K562 (cell line): ENCODE measurements around the gene PNRC2. TPM values are rescaled to one million over a fixed set of nuclear protein-coding genes. Genes with fewer than 3 reads are reported as not detected.

Experiments
- CBX8 ChIP-seq: fragments of 200-600 bp; sonication (generic); IDR thresholded peaks from 2 replicates; pipeline ENCODE4 v1.6.1; 2012; ENCODE audit warnings: borderline replicate concordance, mixed run types, low read depth, mild to moderate bottlenecking, moderate library complexity, mixed read lengths, low read length, control low read depth, inconsistent platforms; ENCODE audit not compliant: poor library complexity, severe bottlenecking; ENCODE audit errors: extremely low read depth
- CTBP1 ChIP-seq: fragments of 450-650 bp; IDR thresholded peaks from 2 replicates; pipeline ENCODE4 v1.6.1; 2016; ENCODE audit warnings: borderline replicate concordance
- EP300 ChIP-seq: IDR thresholded peaks from 2 replicates; pipeline ENCODE4 v1.6.1; 2012; ENCODE audit warnings: low read length, improper control_type of control experiment
- HMG20B ChIP-seq: fragments of 250-450 bp; sonication (Bioruptor Pico); IDR thresholded peaks from 2 replicates; pipeline ENCODE4 v1.5.0; 2021; ENCODE audit warnings: mild to moderate bottlenecking
- MIER1 ChIP-seq: fragments of 450-650 bp; IDR thresholded peaks from 2 replicates; pipeline ENCODE4 v1.6.1; 2016; ENCODE audit warnings: antibody characterized with exemption, mild to moderate bottlenecking, low read depth
- NEUROD1 ChIP-seq: fragments of 150-350 bp; IDR thresholded peaks from 2 replicates; pipeline ENCODE4 v1.6.1; 2014; ENCODE audit warnings: borderline replicate concordance, low read length, low read depth; ENCODE audit not compliant: partially characterized antibody
- NFE2 ChIP-seq: IDR thresholded peaks from 2 replicates; pipeline ENCODE4 v1.6.1; 2014; ENCODE audit warnings: antibody characterized with exemption, low read depth
- POLR2AphosphoS5 ChIP-seq: IDR thresholded peaks from 2 replicates; pipeline ENCODE4 v1.6.1; 2011; ENCODE audit warnings: mild to moderate bottlenecking, low read depth, low read length, moderate library complexity; ENCODE audit not compliant: control insufficient read depth, insufficient read depth
- RBM17 ChIP-seq: fragments of 200-400 bp; formaldehyde crosslinking; IDR thresholded peaks from 2 replicates; pipeline ENCODE4 v1.6.1; 2017; ENCODE audit warnings: low read depth, mild to moderate bottlenecking, low read length, borderline replicate concordance
- RBM34 ChIP-seq: fragments of 200-400 bp; formaldehyde crosslinking; IDR thresholded peaks from 2 replicates; pipeline ENCODE4 v1.6.1; 2018; ENCODE audit warnings: low read length, borderline replicate concordance; ENCODE audit not compliant: insufficient read depth
- SP1 ChIP-seq: sonication (generic); formaldehyde crosslinking; IDR thresholded peaks from 2 replicates; pipeline ENCODE4 v1.8.1; 2022; ENCODE audit warnings: mild to moderate bottlenecking, missing genetic modification reagents
- SREBF2 ChIP-seq: sonication (generic); formaldehyde crosslinking; IDR thresholded peaks from 2 replicates; pipeline ENCODE4 v1.4.0; 2020; ENCODE audit warnings: mild to moderate bottlenecking, missing genetic modification reagents
- SRSF7 ChIP-seq: fragments of 200-400 bp; formaldehyde crosslinking; optimal IDR thresholded peaks from 2 replicates; pipeline ENCODE3; 2017; ENCODE audit warnings: mild to moderate bottlenecking, low read depth, low read length
- TAF15 ChIP-seq: fragments of 200-400 bp; formaldehyde crosslinking; IDR thresholded peaks from 2 replicates; pipeline ENCODE4 v1.6.1; 2017; ENCODE audit warnings: mild to moderate bottlenecking, low read depth, low read length, moderate library complexity
- XRCC5 ChIP-seq: fragments of 200-400 bp; formaldehyde crosslinking; IDR thresholded peaks from 2 replicates; pipeline ENCODE4 v1.6.1; 2017; ENCODE audit warnings: low read depth, mild to moderate bottlenecking, low read length
- polyA plus RNA-seq, 8 experiments: library from polyadenylated mRNA; depleted of rRNA in 4 of 8; stranded (reverse) in 5 of 8; unstranded in 3 of 8; fragments of >200 nt; fragmentation: Nextera tagmentation in 2 of 8; fragmentation: Illumina TruSeq in 1 of 8; extraction: Ambion mirVana in 2 of 8; extraction: Trizol in 1 of 8; gene quantifications; 2 replicates each; pipeline versions ENCODE4 v1.2.1 to v1.2.3, GENCODE V29; 2011 to 2014; ENCODE audit warnings: inconsistent platforms in 1 of 8, missing spikeins in 1 of 8
- total RNA-seq, 7 experiments: library from RNA; depleted of rRNA in 6 of 7; stranded (reverse); fragments of >200 nt in 6 of 7; fragmentation: Illumina TruSeq in 2 of 7; extraction: Trizol in 2 of 7; gene quantifications; 2 replicates each; pipeline versions ENCODE4 v1.2.1 to v1.2.3, GENCODE V29; 2011 to 2021; ENCODE audit warnings: low replicate concordance in 1 of 7
- TF ChIP-seq, protein P1 (sequence below): fragments of 200-800 bp; sonication (Bioruptor generic); IDR thresholded peaks from 2 replicates; pipeline ENCODE4 v1.6.1; 2017; ENCODE audit warnings: missing genetic modification characterization, missing compliant biosample characterization
- TF ChIP-seq, protein P2 (sequence below), 2 experiments: fragments of 450-650 bp; IDR thresholded peaks; 2 replicates each; pipeline ENCODE4 v1.6.1; 2016; ENCODE audit warnings: mild to moderate bottlenecking in 2 of 2, borderline replicate concordance in 1 of 2, low read depth in 1 of 2, moderate library complexity in 1 of 2
- TF ChIP-seq, protein P3 (sequence below): IDR thresholded peaks from 2 replicates; pipeline ENCODE4 v1.6.1; 2014; ENCODE audit warnings: antibody characterized with exemption

Gene PNRC2
- total and polyA plus RNA-seq, 9 of the 15 experiments (the other 6 are each of a cell fraction or from before 2014, with no cell fraction given), result 127 to 303 (median 203) TPM

DNA sequence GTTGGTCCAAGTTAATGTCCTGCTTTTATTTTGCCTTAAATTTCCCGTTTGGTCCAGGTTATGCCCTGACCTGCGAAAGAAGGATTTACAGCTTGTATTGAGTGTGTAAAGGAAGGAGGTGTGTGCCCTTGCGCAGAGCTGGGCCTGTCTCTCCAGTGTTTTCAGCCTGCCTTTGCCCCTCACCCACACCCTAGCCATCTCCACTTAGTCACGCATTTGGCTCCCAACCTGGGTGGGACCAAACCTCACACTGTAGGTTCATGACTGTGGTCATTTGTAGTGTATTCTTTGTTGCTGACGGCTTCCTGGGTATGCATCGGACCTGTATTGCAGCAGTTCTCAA is 21.1 kb downstream of the PNRC2 start (continued):
- TF ChIP-seq NFE2 (no peak), SREBF2 (CRISPR knock-in tag) (no peak), RBM34 (no peak), CTBP1 (no peak), XRCC5 (no peak), EP300 (0 out of 2 replicates have a peak, but pooled peaks have one; percentile 2), TAF15 (no peak), SP1 (CRISPR knock-in tag) (no peak), CBX8 (no peak), RBM17 (no peak), HMG20B (CRISPR knock-in tag) (no peak), MIER1 (no peak), NEUROD1 (no peak), POLR2AphosphoS5 (no peak), SRSF7 (no peak)
- TF ChIP-seq, protein P1, sequence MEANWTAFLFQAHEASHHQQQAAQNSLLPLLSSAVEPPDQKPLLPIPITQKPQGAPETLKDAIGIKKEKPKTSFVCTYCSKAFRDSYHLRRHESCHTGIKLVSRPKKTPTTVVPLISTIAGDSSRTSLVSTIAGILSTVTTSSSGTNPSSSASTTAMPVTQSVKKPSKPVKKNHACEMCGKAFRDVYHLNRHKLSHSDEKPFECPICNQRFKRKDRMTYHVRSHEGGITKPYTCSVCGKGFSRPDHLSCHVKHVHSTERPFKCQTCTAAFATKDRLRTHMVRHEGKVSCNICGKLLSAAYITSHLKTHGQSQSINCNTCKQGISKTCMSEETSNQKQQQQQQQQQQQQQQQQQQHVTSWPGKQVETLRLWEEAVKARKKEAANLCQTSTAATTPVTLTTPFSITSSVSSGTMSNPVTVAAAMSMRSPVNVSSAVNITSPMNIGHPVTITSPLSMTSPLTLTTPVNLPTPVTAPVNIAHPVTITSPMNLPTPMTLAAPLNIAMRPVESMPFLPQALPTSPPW (CRISPR knock-in tag), result no peak
- TF ChIP-seq, protein P2, sequence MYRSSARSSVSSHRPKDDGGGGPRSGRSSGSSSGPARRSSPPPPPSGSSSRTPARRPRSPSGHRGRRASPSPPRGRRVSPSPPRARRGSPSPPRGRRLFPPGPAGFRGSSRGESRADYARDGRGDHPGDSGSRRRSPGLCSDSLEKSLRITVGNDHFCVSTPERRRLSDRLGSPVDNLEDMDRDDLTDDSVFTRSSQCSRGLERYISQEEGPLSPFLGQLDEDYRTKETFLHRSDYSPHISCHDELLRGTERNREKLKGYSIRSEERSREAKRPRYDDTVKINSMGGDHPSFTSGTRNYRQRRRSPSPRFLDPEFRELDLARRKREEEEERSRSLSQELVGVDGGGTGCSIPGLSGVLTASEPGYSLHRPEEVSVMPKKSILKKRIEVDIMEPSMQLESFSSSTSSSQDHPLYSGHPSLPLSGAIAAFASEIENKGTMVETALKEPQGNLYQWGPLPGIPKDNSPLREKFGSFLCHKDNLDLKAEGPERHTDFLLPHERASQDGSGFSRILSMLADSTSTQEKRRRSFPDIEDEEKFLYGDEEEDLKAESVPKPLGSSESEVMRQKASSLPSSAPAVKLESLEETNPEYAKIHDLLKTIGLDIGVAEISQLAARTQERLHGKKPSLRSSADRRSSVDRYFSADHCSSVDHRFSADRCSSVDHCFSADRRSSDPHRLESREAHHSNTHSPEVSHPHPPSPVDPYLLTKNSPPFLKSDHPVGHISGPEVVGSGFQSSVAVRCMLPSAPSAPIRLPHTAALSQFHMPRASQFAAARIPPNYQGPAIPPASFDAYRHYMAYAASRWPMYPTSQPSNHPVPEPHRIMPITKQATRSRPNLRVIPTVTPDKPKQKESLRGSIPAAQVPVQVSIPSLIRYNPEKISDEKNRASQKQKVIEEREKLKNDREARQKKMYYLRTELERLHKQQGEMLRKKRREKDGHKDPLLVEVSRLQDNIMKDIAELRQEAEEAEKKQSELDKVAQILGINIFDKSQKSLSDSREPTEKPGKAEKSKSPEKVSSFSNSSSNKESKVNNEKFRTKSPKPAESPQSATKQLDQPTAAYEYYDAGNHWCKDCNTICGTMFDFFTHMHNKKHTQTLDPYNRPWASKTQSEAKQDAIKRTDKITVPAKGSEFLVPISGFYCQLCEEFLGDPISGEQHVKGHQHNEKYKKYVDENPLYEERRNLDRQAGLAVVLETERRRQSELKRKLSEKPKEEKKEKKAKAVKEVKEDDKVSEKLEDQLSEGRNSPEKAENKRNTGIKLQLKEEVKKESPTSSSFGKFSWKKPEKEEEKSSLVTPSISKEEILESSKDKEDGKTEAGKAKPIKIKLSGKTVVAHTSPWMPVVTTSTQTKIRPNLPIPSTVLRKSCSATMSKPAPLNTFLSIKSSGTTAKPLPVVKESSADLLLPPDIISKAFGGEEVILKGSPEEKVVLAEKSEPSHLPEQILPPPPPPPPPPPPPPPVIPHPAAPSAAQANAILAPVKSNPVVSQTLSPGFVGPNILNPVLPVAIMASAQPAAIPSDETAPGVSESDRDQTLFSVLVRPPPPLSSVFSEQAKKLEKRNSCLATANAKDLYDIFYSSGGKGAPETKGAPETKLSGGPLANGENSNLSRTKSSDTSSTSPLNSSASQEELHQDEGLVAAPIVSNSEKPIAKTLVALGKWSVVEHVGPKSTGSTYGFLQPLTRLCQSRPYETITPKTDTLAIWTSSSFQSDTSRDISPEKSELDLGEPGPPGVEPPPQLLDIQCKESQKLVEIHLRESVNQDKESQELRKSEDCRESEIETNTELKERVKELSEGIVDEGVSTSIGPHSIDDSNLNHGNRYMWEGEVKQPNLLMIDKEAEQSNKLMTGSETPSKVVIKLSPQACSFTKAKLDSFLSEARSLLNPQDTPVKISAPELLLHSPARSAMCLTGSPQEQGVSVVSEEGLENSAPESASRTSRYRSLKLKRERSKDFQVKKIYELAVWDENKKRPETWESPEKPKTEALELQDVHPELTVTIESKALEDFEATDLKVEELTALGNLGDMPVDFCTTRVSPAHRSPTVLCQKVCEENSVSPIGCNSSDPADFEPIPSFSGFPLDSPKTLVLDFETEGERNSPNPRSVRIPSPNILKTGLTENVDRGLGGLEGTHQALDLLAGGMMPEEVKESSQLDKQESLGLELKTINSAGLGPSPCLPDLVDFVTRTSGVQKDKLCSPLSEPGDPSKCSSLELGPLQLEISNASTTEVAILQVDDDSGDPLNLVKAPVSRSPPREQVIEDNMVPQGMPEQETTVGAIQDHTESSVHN (IDR thresholded peaks at IDR 0.05; ENCODE audit: borderline replicate concordance in 1 of 2, low read depth in 1 of 2), result no peak; a peak in 1 of 4 replicates
- TF ChIP-seq, protein P3, sequence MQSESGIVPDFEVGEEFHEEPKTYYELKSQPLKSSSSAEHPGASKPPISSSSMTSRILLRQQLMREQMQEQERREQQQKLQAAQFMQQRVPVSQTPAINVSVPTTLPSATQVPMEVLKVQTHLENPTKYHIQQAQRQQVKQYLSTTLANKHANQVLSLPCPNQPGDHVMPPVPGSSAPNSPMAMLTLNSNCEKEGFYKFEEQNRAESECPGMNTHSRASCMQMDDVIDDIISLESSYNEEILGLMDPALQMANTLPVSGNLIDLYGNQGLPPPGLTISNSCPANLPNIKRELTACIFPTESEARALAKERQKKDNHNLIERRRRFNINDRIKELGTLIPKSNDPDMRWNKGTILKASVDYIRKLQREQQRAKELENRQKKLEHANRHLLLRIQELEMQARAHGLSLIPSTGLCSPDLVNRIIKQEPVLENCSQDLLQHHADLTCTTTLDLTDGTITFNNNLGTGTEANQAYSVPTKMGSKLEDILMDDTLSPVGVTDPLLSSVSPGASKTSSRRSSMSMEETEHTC, result no peak
